ENCODE measurements around the gene SEC11A. TPM values are rescaled to one million over a fixed set of nuclear protein-coding genes. Genes with fewer than 3 reads are reported as not detected.

Gene SEC11A
- total and polyA plus RNA-seq, 2 donors (not counting 1 experiment from before 2014, with no cell fraction given), result 23.1 to 78.0 TPM

DNA sequence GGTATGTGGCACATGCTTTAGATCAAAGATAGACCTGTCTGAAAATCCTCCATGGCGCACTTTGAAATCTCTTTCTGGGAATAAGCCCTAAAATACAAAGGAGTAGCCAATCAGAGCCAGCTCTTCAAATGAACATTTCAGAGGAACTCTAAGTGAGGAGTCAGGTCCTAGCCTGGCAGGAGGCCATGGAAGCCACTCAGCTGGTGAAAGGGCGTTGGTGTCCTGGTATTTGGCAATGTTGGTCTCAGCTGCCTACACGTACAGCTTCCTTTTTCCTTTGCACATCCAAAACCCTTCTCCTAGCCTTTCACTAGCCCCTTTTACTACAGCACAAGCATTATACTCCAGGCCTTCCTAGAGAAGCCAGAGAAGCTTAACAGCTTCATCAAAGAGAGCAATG lies 67.4 kb downstream of the SEC11A start:
- Histone ChIP-seq H4K20me1 (ENCODE audit: control insufficient read depth, insufficient read depth, low read length, poor library complexity, severe bottlenecking) (peaks cover 5% of the 10 kb centered on the region), H3K9me3 (ENCODE audit: control extremely low read depth in 1 of 3, control insufficient read depth in 2 of 3, insufficient read depth in 1 of 3, low read length in 2 of 3) (no peaks in the 10 kb centered on the region), H3K4me2 (replicated peaks; ENCODE audit: low read depth, low read length, poor library complexity, severe bottlenecking) (no peak overlapping the region), H3K79me2 (ENCODE audit: control insufficient read depth, insufficient read depth, low read length) (peaks cover 14% of the 10 kb centered on the region), H3K9ac (ENCODE audit: low read length) (no peak overlapping the region), H2AFZ (ENCODE audit: insufficient read depth, low read depth, low read length, poor library complexity, severe bottlenecking) (no peak overlapping the region), H3K27me3 (replicated peaks in 1 of 4; ENCODE audit: control extremely low read depth in 1 of 4, control insufficient read depth in 3 of 4, insufficient read depth in 4 of 4, low read length in 3 of 4) (no peaks in the 10 kb centered on the region), H3K4me1 (ENCODE audit: control insufficient read depth in 2 of 2, insufficient read depth in 2 of 2, low read length in 2 of 2) (peaks cover 5 to 10% of the 10 kb centered on the region in 2 donors), H3K4me3 (ENCODE audit: control extremely low read depth in 1 of 5, extremely low read depth in 1 of 5, insufficient read depth in 1 of 5, low read depth in 2 of 5, low read length in 4 of 5) (no peak overlapping the region), H3K36me3 (replicated peaks in 1 of 2; ENCODE audit: control extremely low read depth in 1 of 2, control insufficient read depth in 1 of 2, extremely low read depth in 1 of 2, insufficient read depth in 2 of 2, low read length in 1 of 2) (peaks cover 2 to 65% of the 10 kb centered on the region in 2 experiments), H3K27ac (ENCODE audit: low read length in 2 of 2) (no peak overlapping the region)
- ATAC-seq (ENCODE audit: low read depth) (no peak), DNase-seq (no peak)
- CTCF ChIA-PET, result interaction anchor here (1.1 kb wide), 1 partner anchor 78 kb away, joined by 3 read pairs; no protein-coding TSS in a partner anchor
- Mint-ChIP-seq H3K4me1 (peaks cover 12% of the 10 kb centered on the region), H3K9me3 (ENCODE audit: insufficient read depth) (no peaks in the 10 kb centered on the region), H3K27ac (peak overlapping the region; percentile 21), H3K4me3 (no peak overlapping the region), H3K27me3 (no peaks in the 10 kb centered on the region)
- WGBS (ENCODE audit: insufficient coverage), result 92% methylated on average over 3 of the region's 3 CpGs
- intact Hi-C loops (cut with micrococcal nuclease), result no loop called here
- TF ChIP-seq, protein P1, sequence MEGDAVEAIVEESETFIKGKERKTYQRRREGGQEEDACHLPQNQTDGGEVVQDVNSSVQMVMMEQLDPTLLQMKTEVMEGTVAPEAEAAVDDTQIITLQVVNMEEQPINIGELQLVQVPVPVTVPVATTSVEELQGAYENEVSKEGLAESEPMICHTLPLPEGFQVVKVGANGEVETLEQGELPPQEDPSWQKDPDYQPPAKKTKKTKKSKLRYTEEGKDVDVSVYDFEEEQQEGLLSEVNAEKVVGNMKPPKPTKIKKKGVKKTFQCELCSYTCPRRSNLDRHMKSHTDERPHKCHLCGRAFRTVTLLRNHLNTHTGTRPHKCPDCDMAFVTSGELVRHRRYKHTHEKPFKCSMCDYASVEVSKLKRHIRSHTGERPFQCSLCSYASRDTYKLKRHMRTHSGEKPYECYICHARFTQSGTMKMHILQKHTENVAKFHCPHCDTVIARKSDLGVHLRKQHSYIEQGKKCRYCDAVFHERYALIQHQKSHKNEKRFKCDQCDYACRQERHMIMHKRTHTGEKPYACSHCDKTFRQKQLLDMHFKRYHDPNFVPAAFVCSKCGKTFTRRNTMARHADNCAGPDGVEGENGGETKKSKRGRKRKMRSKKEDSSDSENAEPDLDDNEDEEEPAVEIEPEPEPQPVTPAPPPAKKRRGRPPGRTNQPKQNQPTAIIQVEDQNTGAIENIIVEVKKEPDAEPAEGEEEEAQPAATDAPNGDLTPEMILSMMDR (IDR thresholded peaks at IDR 0.05), result no peak
- no peak for TF ChIP-seq EZH2 (IDR thresholded peaks at IDR 0.05; ENCODE audit: borderline replicate concordance, insufficient read depth, low read depth, low read length, poor library complexity, severe bottlenecking)
- POLR2A ChIA-PET, result no interaction called here

DNA sequence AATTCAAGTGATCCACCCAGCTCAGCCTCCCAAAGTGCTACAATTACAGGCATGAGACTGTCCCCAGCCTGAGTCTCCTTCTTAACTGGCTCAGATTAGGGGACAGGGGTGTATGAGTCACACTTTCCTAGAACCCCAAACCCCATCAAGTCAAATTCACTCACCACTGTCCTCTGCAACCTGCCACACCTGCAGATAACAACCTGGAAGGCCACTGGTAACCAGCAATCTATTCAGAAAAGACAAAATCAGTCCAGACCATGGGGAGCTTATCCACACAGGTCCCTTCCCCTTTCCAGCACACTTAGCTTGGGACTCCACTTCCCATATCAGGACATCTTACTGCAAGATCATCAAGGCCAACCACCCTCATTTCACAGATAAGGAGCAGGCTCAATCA lies 68.2 kb downstream of the SEC11A start:
- no peaks in the 10 kb centered on the region for H3K27me3 ChIP-seq (replicated peaks in 1 of 4; ENCODE audit: control extremely low read depth in 1 of 4, control insufficient read depth in 3 of 4, insufficient read depth in 4 of 4, low read length in 3 of 4)
- no peak overlapping the region for H3K27ac ChIP-seq (ENCODE audit: low read length in 2 of 2)
- H3K9me3 ChIP-seq (ENCODE audit: control extremely low read depth in 1 of 3, control insufficient read depth in 2 of 3, insufficient read depth in 1 of 3, low read length in 2 of 3), result no peaks in the 10 kb centered on the region
- no peak overlapping the region for H3K4me3 ChIP-seq (ENCODE audit: control extremely low read depth in 1 of 5, extremely low read depth in 1 of 5, insufficient read depth in 1 of 5, low read depth in 2 of 5, low read length in 4 of 5)
- Mint-ChIP-seq H3K4me1 (peaks cover 17% of the 10 kb centered on the region), H3K27ac (no peak overlapping the region), H3K27me3 (no peaks in the 10 kb centered on the region), H3K4me3 (no peak overlapping the region), H3K9me3 (ENCODE audit: insufficient read depth) (no peaks in the 10 kb centered on the region)
- peaks cover 4 to 69% of the 10 kb centered on the region in 2 experiments for H3K36me3 ChIP-seq (replicated peaks in 1 of 2; ENCODE audit: control extremely low read depth in 1 of 2, control insufficient read depth in 1 of 2, extremely low read depth in 1 of 2, insufficient read depth in 2 of 2, low read length in 1 of 2)
- TF ChIP-seq EZH2 (IDR thresholded peaks at IDR 0.05; ENCODE audit: borderline replicate concordance, insufficient read depth, low read depth, low read length, poor library complexity, severe bottlenecking), result no peak
- TF ChIP-seq, protein P1 (IDR thresholded peaks at IDR 0.05), result no peak
- no peak overlapping the region for H3K4me2 ChIP-seq (replicated peaks; ENCODE audit: low read depth, low read length, poor library complexity, severe bottlenecking)
- ATAC-seq (ENCODE audit: low read depth) (no peak), DNase-seq (no peak)
- intact Hi-C loops (cut with micrococcal nuclease), result no loop called here
- H3K4me1 ChIP-seq (ENCODE audit: control insufficient read depth in 2 of 2, insufficient read depth in 2 of 2, low read length in 2 of 2), result peaks cover 4 to 6% of the 10 kb centered on the region in 2 donors
- peaks cover 6% of the 10 kb centered on the region for H3K79me2 ChIP-seq (ENCODE audit: control insufficient read depth, insufficient read depth, low read length)
- peaks cover 5% of the 10 kb centered on the region for H4K20me1 ChIP-seq (ENCODE audit: control insufficient read depth, insufficient read depth, low read length, poor library complexity, severe bottlenecking)
- no peak overlapping the region for H2AFZ ChIP-seq (ENCODE audit: insufficient read depth, low read depth, low read length, poor library complexity, severe bottlenecking)
- POLR2A ChIA-PET, result no interaction called here
- H3K9ac ChIP-seq (ENCODE audit: low read length), result no peak overlapping the region
- CTCF ChIA-PET, result no interaction called here
